ENCODE measurements around the gene PAPPA.

Gene PAPPA

GRCh38 chr9:116233160-116233530 is 79.6 kb downstream of the PAPPA start:
- DNase-seq = no peak

DNA sequence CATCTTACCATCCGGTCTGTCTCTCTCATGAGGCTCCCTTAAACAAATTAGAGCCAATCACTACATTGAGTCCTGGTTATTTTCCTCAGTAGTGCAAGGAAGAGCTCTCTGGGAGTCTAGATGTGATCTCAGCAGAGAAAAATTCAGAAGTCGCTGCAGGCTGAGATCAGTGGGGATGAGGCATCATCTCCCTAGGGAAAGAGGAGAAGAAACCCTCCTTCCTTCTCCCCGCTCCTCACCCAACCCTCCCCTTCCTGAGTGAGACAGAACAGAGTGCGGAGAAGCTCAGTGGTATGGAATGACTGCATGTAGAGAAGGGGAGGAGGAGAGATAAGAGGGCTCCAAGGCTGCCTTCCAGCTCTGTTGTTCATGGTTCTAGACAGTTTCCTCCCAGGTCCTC is 80.5 kb downstream of the PAPPA start:
- DNase-seq = no peak

DNA sequence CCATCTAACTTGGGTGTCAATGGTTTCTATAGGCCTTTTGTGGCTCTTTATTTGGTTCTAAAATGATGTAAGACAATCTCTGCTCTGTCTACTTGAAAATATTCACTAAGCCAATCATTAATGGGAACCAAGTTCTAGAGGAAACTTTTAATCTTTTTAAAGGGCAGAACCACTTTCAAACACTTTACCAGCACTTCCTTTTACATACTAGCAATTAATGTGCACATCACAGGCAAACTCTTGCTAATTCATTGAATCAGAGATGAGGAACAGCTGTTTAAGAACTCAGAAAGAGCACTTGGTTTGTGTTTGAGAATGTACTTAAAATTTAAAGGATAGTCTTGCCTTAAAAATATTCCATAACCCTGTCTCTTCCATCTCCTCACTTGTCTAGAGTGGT is 83.4 kb downstream of the PAPPA start:
- no peak for DNase-seq

DNA sequence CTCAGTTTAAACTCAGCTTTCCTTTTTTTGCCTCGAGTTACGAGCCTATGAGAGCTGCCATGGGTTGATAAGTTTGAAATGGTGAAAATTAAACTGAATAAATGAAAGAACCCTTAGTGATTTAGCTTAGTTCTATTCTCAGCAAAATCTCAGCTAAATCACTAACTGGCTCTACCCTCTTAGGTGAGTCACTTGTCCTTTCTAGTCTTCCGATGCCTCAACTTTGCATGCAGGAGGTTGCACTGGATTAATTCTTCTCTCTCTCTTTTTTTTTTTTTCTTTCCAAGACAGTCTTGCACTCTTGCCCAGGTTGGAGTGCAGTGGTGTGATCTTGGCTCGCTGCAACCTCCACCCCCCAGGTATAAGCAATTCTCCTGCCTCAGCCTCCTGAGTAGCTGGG is 83.9 kb downstream of the PAPPA start:
- DNase-seq = no peak

DNA sequence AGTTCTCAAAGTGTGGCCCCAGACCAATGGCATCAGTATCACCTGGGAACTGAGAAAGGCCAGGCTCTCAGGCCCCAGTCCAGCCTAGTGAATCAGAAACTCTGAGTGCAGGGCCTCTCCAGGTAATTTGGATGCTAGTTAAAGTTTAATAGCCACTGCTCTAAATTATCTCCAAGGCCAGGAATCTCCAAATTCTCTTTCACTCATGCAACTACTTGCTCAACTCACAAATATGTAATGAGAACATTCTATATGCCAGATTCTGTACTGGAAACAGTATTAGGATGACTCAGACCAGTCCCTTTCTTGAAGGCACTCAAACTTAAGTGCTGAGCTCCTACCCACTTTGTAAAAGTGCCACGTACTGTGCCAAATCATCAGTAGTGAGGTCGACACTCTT is 84.6 kb downstream of the PAPPA start:
- DNase-seq = no peak

DNA sequence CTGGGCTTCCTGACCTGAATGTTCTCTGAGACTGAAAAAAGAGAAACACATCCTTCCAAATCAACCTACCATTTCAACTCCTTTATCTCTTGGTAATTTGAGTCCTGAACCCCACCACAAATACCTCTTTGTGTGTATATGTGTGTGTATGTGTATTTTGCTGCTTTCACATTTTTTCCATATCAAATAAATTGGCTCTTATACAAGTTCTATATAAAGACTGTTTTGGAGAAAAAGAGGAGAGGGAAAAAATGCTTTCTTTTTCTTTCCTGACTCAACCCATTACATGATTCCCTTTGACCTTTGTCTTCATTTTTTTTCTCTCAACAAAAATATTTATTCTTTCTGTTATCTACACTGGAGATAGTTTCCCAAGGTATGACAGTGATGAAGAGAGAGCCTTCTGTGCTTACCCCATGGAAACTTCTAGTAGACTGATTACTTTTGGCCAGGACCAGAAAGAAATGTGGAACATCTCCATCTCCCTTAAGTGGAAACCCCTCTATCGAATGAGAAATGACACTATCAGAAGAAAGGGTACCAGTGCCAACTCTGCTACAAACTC is 85.3 kb downstream of the PAPPA start:
- DNase-seq = no peak

GRCh38 chr9:116243708-116244107 is 90.1 kb downstream of the PAPPA start:
- no peak for DNase-seq

DNA sequence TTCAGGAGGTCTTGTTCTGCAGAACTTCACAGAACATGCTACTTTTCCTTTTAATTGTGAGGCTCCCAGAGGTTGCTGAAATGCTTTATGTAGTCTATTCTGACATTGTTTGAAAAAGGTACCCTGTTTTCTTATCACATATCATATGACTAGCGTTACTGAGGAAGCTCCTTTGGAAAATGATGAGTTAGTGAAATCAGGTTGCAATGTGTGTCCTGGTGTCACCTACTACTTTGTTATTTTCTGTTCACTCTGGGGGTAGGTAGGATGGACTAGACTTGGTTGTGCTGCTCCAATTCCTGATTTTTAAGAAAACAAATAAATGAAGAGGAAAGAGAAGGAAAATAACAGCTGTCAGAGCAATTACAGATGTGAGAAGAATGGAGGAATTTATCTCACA is 93.7 kb downstream of the PAPPA start:
- DNase-seq = no peak

GRCh38 chr9:116247791-116248374 is 94.3 kb downstream of the PAPPA start:
- DNase-seq = no peak

GRCh38 chr9:116250891-116251290 is 97.3 kb downstream of the PAPPA start:
- DNase-seq = no peak

DNA sequence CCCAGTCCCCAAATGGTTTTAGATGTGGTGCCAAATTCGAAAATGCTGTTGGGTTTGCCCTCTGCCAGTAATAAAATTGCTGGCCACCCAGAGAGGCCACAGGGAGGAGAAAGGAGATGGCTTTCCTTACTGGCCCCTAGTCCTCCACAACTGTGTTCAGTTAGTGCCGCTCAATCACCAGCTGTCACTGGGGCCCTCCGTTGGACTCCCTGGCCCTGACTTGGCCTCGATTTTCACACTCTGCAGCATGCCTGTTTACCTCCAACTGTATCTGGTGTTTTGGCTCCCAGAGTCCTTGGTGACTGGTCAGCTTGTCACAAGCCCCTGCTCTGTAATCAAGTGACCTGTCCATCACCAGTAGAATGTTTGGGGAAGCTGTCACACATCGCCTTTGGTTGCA is 97.8 kb downstream of the PAPPA start:
- DNase-seq = no peak

- DNase-seq = no peak
These were observed 106.9 kb downstream of the PAPPA start for GRCh38 chr9:116260531-116260930.

DNA sequence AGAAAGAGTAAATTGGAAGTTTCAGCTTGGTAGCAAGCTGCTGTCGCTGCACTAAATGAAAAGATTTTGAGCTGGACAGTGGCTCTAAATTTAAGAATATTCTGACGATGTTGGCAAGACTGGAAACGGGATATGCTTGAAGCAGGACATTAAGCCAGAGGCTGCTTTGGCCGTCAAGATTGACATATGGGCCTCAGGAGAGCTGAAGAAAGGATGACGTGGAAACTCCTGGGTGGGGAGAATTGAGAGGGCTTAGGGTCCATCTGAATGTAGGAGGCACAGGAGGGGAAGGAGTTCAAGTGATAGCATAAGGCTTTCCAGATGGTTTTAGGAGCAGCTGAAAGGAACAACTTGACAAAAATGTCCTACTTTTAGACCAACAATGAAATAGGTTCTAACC is 108.9 kb downstream of the PAPPA start:
- DNase-seq = no peak

GRCh38 chr9:116264361-116264760 is 110.8 kb downstream of the PAPPA start:
- no peak for DNase-seq

DNA sequence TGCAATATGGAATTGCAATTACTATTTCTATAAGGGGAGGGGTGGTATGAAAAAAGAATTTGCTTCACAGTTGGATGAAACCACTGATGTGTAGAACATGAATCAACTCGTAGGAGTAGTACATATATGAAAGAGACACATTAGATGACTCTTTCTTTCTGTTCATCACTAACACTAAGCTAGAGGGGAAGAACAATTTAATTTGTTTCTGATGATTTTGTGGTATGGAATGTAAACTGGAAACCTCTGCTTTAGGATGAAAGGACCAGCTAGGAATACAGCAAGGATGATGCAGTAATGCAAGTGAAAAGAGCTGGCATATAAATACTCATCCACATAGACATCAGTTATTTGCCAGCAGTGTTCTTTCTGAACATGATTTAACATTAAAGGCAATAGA is 113.4 kb downstream of the PAPPA start:
- no peak for DNase-seq

- DNase-seq = no peak
These were observed 115.7 kb downstream of the PAPPA start for GRCh38 chr9:116269250-116269649.

GRCh38 chr9:116270546-116270945 is 117.0 kb downstream of the PAPPA start:
- no peak for DNase-seq

GRCh38 chr9:116271340-116271739 is 117.7 kb downstream of the PAPPA start:
- DNase-seq = no peak

DNA sequence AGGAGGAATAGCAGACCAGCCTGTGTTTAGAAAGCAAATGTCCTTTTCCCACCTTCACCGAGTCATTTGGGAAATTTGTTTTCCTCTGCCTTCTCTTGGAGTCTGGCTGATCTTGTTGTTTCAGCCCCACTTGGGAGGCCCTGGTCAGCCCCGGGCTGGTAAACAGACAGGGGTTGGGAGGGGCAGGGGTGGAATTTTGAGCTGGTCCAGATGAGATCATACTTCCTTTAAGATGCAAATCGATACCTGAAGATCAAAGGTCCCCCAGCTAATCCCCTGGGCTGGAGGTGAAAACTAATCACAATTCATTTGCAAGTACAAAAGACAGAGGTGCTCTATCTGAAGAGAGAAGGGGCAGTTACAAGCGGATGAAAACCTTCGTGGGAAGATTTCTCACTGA is 118.4 kb downstream of the PAPPA start:
- DNase-seq = no peak

- no peak for DNase-seq
These were observed 120.7 kb downstream of the PAPPA start for GRCh38 chr9:116274293-116274692.

GRCh38 chr9:116275418-116276195 is 122.0 kb downstream of the PAPPA start:
- no peak for DNase-seq

DNA sequence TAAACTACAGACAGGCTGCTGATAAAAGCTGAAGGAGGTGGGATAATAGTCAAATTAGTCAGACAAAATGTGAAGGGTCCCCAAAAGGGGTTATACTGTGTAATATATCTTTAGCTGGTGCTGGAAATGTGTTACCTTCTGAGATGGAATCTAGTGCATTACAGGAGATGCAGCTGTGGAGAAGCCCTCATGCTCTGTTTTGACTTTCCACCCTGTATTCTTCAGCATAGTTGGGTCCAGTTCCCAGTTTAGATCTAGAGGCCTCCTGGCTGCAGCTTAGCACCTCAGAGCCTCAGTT is 122.6 kb downstream of the PAPPA start:
- no peak for DNase-seq

- DNase-seq = no peak
These were observed 123.1 kb downstream of the PAPPA start for GRCh38 chr9:116276651-116277121.

DNA sequence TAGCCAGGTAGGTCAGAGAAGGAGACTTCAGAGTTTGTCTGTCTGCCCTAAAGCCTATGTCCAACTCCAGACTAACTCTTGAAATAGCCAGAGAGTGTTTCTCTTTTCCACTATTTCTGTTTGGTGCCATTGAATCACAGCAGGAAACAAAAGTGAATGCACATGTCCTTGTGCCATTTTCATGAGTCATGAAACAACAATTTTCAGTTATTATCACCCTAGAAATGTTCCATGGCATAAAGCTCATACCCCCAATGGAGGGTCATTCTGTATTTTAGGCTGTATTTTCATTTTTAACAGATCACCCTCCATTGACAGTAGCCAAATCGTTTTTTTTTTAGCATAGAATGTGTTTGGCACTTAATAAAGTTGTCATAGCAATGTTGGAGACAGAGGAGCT is 124.7 kb downstream of the PAPPA start:
- DNase-seq = no peak

DNA sequence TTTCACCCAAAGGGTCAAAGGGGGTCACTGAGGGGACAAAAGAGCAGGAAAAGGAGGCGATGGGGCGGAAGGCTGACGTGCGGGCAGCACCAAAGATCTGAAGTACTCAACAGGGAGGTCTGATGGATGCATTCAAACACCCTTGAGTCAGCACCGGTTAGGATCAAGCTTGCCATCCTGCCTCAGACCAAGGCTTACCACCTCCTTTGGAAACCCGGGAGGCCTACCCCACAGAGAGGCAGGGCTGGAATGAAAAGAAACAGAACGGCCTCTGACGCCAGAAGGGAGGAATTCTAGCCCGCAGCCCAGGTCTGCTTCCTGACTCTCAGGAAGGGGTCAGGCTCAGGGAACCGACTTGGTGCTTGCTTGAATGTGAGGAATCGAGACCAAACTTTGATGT is 125.6 kb downstream of the PAPPA start:
- no peak for DNase-seq

Data from activated CD4-positive, alpha-beta T cell treated with anti-CD3 and anti-CD28 coated beads for 4 hours (primary cell).